ENCODE measurements around the gene VDR.

Gene VDR

DNA sequence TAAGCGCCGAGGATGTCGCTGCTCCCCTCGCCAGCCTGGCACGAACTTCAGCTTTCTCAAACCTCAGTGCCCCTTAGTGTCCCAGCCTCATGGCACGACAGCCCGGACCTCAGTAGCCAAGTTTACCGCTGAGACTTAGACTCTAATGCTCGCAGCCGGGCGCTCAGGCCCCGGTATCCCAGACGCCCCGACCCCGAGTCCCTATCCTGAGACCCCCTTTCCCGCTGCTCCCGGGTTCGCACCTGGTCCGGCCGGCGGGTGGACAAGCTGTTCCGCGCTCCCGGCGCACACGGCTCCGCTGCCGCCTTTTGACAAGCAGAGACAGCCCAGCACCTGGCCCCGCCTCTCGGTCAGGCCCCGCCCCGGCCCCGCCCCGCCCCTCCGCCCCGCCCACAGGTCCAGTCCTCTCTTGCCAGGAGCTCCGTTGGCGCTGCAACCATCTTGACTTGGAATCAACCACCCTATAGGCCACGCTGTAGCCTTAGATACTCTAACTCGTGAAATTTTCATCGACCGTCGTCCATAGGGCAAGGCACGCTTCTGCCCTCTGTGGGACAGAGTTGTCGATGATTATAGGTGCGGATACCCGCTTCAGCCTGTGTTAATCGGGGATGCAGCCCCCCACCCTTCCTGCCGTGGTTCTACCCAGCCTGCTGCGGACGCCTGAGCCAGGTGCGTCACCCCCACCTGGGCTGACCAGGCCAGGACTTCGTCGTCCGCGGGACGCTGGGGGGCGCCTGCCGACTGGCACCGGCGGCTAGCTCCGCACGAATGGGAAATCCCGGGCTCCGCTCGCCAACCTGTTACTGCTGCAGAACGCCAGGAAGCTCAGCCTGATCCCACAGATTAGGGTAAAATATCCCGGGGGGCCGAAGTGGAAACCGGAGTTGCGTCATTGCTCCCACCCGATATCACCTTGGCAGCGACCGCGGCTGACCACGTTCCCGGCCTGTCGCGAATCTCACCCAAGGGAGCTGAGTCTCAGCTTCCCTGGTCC is at the start of gene VDR:
Gene VDR (minus strand): TSS at position 282 of the 997 bp plus-strand sequence. CDS start 25,881 bp downstream, outside the sequence.
- peak; percentile 52 for DNase-seq (ENCODE audit: low read depth, low spot score)

DNA sequence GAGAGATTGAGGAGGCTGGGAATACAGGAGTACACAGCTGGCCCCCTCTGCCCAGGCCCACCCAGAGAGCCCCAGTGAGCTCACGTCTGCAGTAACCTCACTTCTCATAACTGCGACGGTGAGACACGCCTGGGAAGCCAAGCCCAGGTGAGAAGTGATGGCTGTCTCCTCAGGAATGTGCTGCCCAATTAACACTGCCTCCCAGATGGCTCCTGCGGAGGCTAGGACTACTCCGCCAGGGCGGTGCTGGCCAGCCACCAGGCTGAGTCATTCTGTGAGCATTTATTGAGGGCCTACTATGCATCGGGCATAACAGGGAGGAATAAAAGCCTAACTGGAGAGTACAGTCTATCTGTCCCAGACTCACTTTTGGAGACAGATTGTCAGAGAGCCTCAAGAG is 49.3 kb upstream of the VDR start:
- no peak for DNase-seq (ENCODE audit: low read depth, low spot score)

DNA sequence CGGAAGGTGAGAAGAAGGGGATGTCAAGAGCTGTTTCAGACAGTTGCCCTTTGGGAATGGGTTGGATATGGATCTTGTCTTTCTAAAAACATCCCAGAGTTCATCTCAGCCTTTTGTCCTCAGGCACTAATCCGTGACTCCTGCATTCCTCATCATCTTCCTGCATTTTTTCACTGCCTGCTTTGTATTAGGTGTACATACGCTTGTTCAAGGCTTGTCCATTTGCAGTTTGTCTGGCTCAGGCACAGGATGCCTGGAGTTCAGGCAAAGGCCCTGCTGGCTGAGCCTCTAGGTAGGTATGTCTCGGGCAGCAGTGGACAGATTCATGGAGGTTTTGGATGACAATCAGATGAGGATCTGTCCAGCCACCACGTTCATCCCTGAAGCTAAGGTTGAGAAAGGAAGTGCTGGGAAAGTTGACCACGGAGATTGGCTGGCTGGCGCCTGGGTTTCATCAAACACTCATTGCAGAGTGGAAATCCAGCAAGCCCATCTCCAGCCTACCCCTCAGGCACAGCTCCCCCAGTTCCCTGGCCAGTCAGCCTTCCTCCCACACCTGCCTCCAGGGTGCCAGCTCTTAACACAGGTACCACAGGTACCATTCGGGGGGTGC is 46.2 kb upstream of the VDR start:
- no peak for DNase-seq (ENCODE audit: low read depth, low spot score)

DNA sequence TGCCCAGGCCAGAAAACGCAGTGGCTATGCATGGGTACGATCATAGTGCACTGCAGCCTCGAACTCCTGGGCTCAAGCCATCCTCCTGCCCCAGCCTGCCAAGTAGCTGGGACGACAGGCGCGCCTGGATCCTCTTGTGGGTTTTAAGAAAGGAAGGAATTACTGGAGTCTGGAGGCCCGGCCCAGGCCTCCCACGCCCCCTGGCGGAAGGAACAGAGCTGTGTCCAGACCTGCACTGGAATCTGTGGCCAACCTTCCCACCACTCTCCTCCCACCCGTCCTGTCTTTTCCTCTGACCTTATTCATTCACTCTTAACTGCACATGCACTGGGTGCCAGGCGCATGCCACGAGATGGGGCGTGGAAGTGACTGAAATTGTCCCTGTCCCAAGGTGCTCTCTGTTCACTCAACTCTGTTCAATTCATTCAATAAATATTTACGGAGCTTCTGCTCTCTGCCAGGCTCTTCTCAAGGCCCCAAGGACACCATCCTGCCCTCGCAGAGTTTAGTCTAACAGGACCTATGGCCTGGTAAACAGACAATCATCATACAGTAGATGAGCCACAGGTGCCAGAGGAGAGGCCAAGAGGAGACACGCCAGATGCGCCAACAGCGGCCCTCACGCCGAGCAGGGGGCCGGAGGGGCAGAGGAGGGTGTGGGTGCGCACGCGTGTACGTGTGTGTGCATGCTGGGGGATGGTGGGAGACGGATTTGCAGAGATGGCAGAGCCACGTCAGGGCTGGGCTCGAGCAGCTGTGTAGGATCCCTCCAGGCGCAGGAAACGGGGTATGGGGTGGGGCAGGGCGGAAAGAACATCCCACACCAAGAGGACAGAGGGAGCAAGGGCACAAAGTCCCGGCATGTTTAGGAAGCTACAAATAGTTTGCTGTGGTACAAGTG is 44.9 kb upstream of the VDR start:
- no peak for DNase-seq (ENCODE audit: low read depth, low spot score)

DNA sequence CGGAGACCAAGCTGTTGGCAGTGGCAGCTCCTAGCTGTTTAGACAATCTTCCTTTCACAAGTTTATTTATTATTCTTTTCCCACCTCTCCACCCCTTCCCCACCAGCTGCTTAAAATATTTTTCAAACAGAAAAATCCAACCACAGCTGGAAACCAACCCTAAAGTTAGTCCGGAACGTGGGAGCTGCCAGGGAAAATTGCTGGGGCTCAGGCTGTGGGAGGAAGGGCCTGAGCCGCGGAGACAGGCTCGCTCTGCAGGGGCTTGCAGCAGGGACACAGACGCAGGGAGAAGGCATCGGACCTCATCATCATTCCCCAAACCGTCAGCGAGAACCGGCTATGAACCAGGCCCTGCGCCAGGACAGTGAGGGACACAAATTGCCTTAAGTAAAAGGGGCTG is 42.5 kb upstream of the VDR start:
- no peak for DNase-seq (ENCODE audit: low read depth, low spot score)

DNA sequence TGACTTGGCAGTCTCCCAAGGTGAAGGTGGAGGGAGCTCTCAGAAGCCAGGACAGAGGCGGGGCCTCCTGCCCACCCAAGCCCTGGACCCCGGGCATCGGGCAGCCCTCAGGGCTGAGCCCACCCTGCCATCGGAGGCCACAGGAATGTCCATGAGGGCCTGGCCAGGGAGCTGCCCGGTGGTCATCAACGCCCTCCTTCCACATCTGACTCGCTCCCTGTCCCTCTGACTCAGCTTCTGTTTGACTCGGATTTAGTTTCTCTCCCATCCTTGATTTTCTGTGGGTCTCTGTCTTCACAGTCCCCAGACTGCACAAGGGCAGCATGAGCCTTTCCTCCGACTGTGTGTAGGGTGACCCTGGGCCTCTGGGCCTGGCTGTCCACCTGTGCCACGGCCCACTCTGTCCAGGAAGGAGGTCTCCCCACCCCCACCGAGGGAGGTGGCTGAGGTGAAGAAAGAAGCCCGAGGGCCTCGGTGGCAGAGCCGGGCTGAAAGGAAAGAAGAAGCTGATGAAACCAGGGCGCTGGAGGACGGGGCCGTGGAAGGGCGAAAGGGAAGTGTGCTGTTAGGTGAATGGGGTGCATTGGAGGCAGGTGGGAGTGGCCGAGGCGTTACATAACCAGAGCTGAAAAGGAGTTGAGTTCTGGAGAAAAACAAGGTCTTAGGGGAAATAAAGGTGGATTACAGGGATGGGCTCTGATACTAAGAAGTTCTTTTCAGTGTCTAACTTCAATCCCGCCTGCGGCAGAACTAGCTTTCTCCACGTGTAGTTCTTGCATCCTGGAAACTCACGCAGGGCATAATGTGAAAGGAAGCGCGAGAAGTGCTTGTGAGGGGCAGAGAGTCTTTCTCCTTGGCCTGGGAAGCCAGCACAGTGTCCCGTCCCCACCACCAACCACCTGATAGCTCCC is 41.9 kb upstream of the VDR start:
- no peak for DNase-seq (ENCODE audit: low read depth, low spot score)

DNA sequence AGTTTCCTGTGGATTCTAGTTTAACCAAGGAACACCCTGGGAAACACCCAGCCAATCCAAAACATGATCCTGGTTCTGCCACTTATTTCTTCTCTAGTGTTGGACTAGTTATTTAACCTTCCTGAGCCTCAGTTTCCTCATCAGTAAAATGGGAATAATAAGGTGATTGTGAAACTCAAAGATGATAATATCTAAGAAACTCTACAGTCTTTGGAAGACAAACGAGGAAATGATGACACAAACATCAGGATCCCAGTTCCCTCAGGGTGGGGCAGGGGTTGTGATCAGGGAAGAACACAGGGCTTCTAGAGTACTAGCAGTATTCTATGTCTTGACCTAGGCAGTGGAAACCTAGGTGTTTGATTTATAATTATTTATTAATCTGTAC is 40.5 kb upstream of the VDR start:
- no peak for DNase-seq (ENCODE audit: low read depth, low spot score)

DNA sequence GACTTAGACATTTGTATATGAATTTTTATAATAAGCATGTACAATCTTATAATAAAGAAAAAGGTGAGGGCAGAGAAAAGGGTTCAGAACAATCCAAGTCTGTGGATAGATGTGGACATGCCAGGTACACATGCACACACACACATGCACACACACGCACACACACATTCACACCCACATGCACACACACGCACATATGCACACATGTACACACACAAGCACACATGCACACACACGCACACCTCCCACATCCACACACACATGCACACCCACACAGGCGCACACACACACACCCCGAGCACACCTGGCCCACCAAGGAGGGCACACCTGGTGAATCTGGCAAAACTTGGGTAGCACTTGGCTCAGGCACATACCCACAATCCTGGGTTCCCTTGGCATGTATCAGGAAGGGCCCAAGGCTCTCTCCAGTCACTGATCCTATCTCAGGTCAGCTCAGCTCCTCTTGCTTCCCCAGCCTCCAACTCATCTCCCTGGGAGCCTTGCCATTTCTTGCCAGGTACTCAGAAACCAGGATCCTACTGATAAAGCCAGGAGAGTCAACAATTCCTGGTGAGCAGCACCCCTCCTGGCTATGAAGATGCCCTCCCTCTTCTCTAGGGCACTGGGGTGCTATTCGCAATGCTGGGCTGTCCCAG is 40.0 kb upstream of the VDR start:
- no peak for DNase-seq (ENCODE audit: low read depth, low spot score)

DNA sequence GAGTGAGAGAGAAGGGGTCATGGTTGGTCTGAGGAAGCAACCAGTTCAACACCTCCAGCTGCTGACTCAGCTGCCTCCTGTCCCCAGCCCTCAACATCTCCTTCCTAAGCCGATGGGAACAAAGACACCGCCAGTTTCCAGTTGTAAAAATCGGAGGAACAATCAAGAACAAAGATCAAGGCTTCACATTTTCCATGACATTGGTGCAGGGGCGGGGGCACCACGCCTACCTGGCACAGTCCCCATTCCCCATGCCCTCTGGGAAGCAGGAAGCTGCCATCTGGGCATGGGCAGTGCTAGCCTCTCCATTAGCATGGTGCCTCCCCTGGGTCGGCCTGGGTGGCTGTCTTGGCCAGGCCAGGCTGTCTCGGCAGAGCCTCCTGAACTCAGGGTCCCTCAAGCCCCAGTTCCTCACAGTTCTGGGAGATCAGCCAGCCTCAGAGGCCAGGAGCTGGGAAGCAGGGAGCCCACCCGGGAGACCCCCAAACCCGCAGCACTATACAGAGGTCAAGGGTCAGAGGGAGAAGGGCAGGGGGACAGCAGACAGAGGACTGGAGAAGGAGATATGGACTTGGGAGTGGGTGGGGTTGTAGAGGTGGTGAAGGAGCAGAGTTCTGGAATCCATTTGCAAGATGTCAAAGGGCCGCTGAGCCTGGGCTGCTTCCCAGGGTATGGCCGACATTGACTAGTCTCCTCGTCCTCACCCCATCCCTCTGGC is 39.0 kb upstream of the VDR start:
- no peak for DNase-seq (ENCODE audit: low read depth, low spot score)

DNA sequence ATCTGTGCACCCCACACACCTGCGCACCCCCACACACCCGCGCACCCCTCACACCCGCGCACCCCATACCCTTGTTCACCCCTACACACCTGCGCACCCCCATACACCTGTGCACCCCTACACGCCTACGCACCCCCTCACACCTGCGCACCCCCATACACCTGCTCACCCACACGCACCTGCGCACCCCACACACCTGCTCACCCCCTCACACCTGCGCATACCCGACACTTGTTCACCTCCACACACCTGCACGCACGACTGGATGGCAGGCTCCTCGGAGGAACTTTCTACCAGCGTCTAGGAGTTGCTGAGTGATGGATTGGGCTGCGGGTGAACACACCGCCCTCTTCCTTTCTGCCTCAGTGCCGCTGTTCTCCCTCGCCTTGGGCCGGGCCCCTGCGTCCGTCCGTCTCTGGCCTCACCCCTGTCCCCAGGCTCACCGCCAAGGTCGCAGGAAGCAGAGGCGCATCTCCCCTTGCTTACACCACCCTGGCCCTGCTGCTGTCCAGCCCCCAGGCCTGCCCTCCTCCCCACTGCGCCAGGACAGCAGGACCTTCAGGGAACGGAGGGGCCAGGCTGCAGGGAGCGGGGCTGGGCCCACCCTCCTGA is 37.9 kb upstream of the VDR start:
- DNase-seq (ENCODE audit: low read depth, low spot score), result no peak

DNA sequence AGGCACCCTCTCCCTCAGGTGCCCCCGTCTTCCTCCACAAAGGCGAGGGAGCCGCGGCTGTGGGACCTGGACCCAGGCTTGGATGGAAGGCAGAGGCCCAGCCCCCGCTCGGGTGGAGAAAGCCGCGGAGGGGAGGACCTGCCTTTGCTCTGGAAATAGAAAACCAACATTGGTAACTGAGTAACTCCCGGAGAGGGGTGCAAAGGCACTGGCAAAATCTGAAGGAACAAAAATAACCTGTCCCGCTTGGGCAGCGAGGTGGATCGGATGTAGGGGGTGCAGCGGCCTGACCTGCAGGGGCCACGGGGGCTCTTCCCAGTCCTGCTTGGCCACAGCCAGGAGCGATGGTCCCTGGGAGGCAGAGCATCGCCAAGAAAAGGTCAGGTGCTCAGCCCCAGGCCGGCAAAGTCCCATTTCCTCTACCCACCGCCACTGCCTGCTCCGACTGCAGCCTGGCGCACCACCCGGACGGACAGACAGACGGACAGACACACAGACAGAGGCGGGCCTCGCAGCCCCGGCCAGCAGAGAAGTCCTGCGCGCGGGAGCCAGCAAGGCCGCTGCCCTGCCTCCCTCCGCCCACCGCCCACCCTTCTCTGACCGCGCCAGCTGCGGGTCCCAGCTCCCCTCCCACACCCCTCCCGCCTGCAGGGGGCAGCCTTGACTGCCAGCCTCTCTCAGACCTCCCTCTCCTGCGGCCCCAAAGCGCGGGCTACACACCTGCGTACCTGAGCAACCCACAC is 37.2 kb upstream of the VDR start:
- no peak for DNase-seq (ENCODE audit: low read depth, low spot score)

DNA sequence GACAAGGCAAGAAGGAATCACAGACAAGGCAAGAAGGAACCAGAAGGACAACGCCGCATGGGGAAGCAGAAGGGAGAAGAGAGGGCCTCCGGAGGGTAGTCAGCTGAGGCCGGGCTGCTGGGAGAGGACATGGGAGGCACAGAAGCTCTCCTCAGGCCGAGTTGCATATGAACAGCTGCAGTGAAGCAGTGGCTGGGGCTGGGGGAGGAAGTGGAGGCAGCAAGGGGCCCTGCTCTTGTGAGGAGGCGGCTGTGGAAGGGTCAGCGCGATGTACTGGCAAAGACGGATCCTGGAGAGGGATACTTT is 36.6 kb upstream of the VDR start:
- DNase-seq (ENCODE audit: low read depth, low spot score), result no peak

DNA sequence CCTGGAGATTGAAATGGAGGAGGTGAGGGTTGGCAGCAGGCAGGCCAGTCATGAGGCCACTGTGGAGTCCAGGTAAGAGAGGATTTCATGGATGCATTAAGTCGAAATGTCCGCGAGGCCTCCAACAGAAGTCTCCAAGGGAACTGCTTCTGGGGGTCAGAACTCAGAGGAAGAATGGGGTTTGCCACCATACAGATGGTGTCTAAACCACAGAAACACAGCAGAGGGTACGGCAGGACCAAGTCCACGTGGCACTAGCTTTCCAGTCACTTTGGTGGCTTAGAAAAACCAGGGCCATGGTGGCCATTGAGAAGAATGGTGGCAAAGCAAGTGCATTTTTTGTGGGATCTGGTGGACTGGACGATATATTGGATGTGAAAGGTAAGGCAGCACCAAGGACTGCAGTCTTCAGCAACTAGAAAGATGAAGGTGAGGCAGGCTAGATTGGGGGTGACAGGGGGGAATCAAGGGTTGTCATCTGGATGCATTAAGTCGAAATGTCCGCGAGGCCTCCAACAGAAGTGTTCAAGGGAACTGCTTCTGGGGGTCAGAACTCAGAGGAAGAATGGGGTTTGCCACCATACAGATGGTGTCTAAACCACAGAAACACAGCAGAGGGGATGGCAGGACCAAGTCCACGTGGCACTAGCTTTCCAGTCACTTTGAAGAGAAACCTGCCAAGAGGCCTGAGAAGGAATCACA is 36.1 kb upstream of the VDR start:
- no peak for DNase-seq (ENCODE audit: low read depth, low spot score)

DNA sequence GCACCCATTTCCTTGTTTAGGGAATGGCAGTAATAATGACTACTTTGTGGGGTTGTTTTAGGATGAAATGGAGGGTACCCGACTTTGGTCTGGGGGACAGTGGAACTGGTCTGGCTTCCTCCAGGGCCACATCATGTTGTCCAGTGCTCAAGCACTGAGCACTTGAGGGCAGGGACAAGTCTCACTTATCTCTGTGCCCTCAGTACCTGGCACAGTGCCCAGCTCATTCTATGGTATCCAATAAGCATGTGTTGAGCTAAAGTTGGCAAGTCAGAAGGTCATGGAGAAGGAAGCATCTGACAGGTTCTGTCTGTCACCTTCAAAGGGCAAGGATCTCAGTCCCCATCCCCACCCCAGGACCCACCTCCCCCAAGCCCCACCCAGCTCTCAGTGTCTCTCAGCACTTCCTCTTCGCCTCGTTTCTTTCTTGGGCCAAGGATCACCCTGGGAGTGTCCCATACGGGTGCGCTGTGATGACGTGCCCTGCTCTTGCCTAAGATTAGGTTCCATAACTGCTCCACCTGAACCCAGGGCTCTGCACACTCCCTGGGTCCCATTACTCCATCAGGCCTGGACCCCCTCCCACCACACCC is 34.3 kb upstream of the VDR start:
- DNase-seq (ENCODE audit: low read depth, low spot score), result no peak

DNA sequence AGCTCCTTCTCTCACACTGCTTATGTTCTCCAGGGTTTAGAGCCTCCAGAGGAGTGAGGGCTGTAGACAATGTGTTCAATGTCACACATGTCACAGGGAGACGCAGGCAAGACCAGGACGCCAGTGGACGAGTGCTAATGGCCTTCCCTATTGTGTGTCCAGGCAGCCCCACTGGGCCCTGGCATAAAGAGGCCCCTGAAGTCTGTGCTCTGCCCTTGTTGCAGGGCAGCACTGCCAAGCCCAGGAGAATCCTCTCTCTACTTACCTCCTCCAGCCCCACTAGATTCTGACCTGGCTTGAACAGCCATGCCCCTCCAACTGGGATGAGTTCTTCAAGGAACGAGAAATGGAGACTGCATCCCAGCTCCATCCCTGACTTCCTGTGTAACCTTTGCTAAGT is 33.8 kb upstream of the VDR start:
- no peak for DNase-seq (ENCODE audit: low read depth, low spot score)

DNA sequence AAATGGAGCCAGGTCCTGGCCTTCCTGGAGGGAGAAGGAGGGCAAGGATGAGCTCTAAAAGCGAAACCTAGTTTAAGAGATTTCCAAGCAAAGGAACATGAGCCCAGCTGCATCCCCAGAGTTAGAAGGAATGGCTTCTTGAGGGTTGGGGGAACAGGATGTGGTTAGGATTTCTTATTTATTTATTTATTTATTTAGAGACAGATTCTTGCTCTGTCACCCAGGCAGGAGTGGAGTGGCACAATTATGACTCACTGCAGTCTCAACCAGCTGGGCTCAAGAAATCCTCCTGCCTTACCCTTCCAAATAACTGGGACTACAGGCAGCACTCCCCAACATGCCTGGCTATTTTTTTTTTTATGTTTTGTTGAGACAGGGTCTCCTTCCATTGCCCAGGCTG is 33.3 kb upstream of the VDR start:
- no peak for DNase-seq (ENCODE audit: low read depth, low spot score)

DNA sequence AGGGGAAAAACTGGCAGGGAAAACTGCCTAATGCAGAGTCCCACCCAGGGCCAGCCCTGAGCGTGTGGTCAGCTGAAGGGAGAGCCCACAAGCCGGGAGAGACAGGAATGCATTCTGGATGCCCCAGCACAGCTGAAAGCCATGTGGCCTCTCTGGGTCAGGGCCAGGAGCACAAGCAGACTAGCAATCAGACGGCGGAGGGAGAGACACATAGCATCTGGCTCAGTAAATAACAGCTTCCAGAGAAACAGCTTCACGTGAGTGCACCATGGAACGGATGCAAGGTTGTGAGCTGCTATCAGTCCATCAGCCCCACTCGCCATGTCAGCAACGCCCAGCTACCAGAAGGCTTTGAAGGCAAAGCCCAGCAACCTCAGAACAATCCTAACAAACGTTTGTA is 30.4 kb upstream of the VDR start:
- no peak for DNase-seq (ENCODE audit: low read depth, low spot score)

DNA sequence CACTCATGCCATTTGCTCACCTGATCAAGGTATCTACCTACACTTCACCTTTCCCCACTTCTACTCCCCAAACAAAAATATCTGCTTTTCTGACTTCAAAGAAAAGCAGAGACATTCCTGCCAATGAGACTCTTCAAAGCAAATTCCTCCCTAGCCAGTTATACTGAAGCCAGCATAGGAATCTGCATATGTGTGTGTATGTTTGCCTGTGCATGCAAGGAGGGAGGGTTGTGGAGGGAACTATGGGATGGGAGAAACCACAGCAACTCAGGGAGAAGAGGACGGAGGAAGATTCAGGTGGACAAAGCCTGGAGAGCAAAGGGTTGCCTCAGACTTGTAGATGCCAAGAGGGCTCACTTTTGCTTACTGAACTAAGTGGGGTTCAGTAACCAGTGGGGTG is 26.4 kb upstream of the VDR start:
- no peak for DNase-seq (ENCODE audit: low read depth, low spot score)

All from iPS DF 19.7 (cell line).